ENCODE data around the gene CAPN1. TPM values are rescaled to one million over a fixed set of nuclear protein-coding genes. Genes with fewer than 3 reads are reported as not detected.
"Not testable (repeated sequence)": the region's sequence is repeated elsewhere in the genome, so short reads cannot be mapped to it uniquely, and the experiment has no call there.

Gene CAPN1
- total and polyA plus RNA-seq, 2 of the 4 experiments (the other 2 are of a cell fraction) = 110 to 182 TPM

GRCh38 chr11:65150131-65150508 is 31.6 kb upstream of the CAPN1 start:
- H4K8ac ChIP-seq (ENCODE audit: low read depth in 2 of 2, low read length in 2 of 2); POLR2A ChIA-PET (ENCODE audit: unreplicated experiment); H2AK9ac ChIP-seq (replicated peaks; ENCODE audit: low read depth, low read length, poor library complexity); H4K5ac ChIP-seq (ENCODE audit: low read depth, low read length); H3K4me3 ChIP-seq (ENCODE audit: insufficient read depth, low read depth, low read length); H3K9me1 ChIP-seq (ENCODE audit: insufficient read depth, low read length); H3K14ac ChIP-seq (replicated peaks; ENCODE audit: low read depth, low read length); H2BK15ac ChIP-seq (ENCODE audit: low read depth, low read length); H2BK20ac ChIP-seq (ENCODE audit: low read depth, low read length); ATAC-seq (ENCODE audit: low read depth); dilution Hi-C loops (cut with HindIII; ENCODE audit: low sequenced_read_pairs, unreplicated experiment); H2AK5ac ChIP-seq (ENCODE audit: low read depth, low read length); H3K9me3 ChIP-seq (ENCODE audit: control insufficient read depth, insufficient read depth, low read length); H2BK120ac ChIP-seq (ENCODE audit: low read depth, low read length); H3K4me2 ChIP-seq (ENCODE audit: low read depth, low read length); H3K79me1 ChIP-seq (ENCODE audit: low read depth in 1 of 2, low read length in 2 of 2); H3K23ac ChIP-seq (ENCODE audit: low read depth, low read length); H4K91ac ChIP-seq (ENCODE audit: insufficient read depth, low read depth, low read length); BruUV-seq (replicated peaks); CTCF ChIA-PET; H3K4me1 ChIP-seq (ENCODE audit: control insufficient read depth, insufficient read depth, low read length); H3K18ac ChIP-seq (ENCODE audit: low read depth, low read length); H3K4ac ChIP-seq (ENCODE audit: low read depth, low read length); H4K20me1 ChIP-seq (ENCODE audit: insufficient read depth, low read length); in situ Hi-C loops (cut with MboI; ENCODE audit: low sequenced_read_pairs); H3K36me3 ChIP-seq (ENCODE audit: control insufficient read depth, insufficient read depth, low read length); intact Hi-C loops (cut with micrococcal nuclease); H3K9ac ChIP-seq (ENCODE audit: low read depth, low read length); H2BK5ac ChIP-seq (ENCODE audit: low read depth, low read length, poor library complexity, severe bottlenecking); DNase-seq; H3K27me3 ChIP-seq (ENCODE audit: control insufficient read depth, insufficient read depth, low read length); H3K56ac ChIP-seq (ENCODE audit: extremely low read depth, insufficient read depth, low read length); H3K27ac ChIP-seq (ENCODE audit: insufficient read depth, low read length); H2AFZ ChIP-seq (replicated peaks; ENCODE audit: low read length, poor library complexity): not testable (repeated sequence)
- 67% methylated on average over 2 of the region's 10 CpGs; no CpG with 5 or more reads in 1 of the 2 experiments for WGBS, 2 experiments (ENCODE audit: extremely low coverage in 2 of 2, insufficient read length in 1 of 2)
